Activated CD8-positive, alpha-beta T cell treated with anti-CD3 and anti-CD28 coated beads for 36 hours (primary cell): ENCODE measurements around the gene MMP23B. TPM values are rescaled to one million over a fixed set of nuclear protein-coding genes. Genes with fewer than 3 reads are reported as not detected.

Experiments
- ATAC-seq: fragments of 200-7000 bp; cut with Tn5 transposase; one replicate; pipeline ENCODE4 v1.10.0; 2021; ENCODE audit warnings: mild to moderate bottlenecking, moderate library complexity
- CTCF ChIA-PET: fragments of 350-600 bp; sonication (Branson Sonifier 250); formaldehyde crosslinking; loops from one replicate; lab custom pipeline; 2021; ENCODE audit warnings: antibody characterized with exemption; lab: Charles Lee
- POLR2A ChIA-PET: fragments of 350-600 bp; sonication (Branson Sonifier 250); formaldehyde crosslinking; loops from one replicate; lab custom pipeline; 2021; ENCODE audit warnings: antibody characterized with exemption; lab: Charles Lee
- DNase-seq: peaks from one replicate; pipeline ENCODE4 v3.0.0-alpha.2; 2020
- H3K27ac Mint-ChIP-seq: one replicate; pipeline ENCODE4 v1.8.0; 2021; ENCODE audit warnings: mild to moderate bottlenecking, mixed read lengths
- H3K27me3 Mint-ChIP-seq: one replicate; pipeline ENCODE4 v1.8.0; 2021; ENCODE audit warnings: mixed read lengths
- H3K36me3 Mint-ChIP-seq: one replicate; pipeline ENCODE4 v1.8.0; 2021; ENCODE audit warnings: low read depth, mixed read lengths
- H3K4me1 Mint-ChIP-seq: one replicate; pipeline ENCODE4 v1.8.0; 2021; ENCODE audit warnings: low read depth, mixed read lengths
- H3K4me3 Mint-ChIP-seq: one replicate; pipeline ENCODE4 v1.8.0; 2021; ENCODE audit warnings: mild to moderate bottlenecking, moderate library complexity, mixed read lengths
- H3K9me3 Mint-ChIP-seq: one replicate; pipeline ENCODE4 v1.8.0; 2021; ENCODE audit warnings: mixed read lengths
- CTCF ChIP-seq: fragments of 200-600 bp; IDR thresholded peaks from one replicate; pipeline ENCODE4 v1.8.0; 2022; ENCODE audit warnings: antibody characterized with exemption, mild to moderate bottlenecking
- intact Hi-C: fragments of 100-400 bp; cut with micrococcal nuclease; formaldehyde crosslinking; loops from one replicate; pipeline ENCODE4 v1.10.0; 2022
- total RNA-seq, 2 experiments: library from RNA; stranded (reverse); gene quantifications; one replicate each; pipeline ENCODE4 v1.2.3, GENCODE V29; 2021

Gene MMP23B
- total RNA-seq, 2 experiments from 2014 or later, result 3.3 to 4.0 TPM

GRCh38 chr1:1624443-1625403, 7.2 kb upstream of the MMP23B start:
- DNase-seq (no peak), ATAC-seq (no peak)
- no peaks in the 10 kb centered on the region for H3K27me3 Mint-ChIP-seq
- no peaks in the 10 kb centered on the region for H3K9me3 Mint-ChIP-seq
- ChIA-PET CTCF (no interaction called here), POLR2A (interaction anchor here (1.1 to 1.2 kb wide), 3 partner anchors 9 to 239 kb away, joined by 3 read pairs; partner anchors contain the start of gene MIB2)
- peaks cover 5% of the 10 kb centered on the region for H3K4me1 Mint-ChIP-seq
- H3K36me3 Mint-ChIP-seq, result no peaks in the 10 kb centered on the region
- H3K4me3 Mint-ChIP-seq, result no peak overlapping the region
- H3K27ac Mint-ChIP-seq, result no peak overlapping the region
- no peak for TF ChIP-seq CTCF
- intact Hi-C loops, result no loop called here

- POLR2A ChIA-PET, result interaction anchor here (1.2 kb wide), 2 partner anchors 10 to 12 kb away, joined by 3 read pairs; partner anchors contain the start of gene MIB2
- intact Hi-C loops, result no loop called here
- Mint-ChIP-seq H3K9me3 (no peaks in the 10 kb centered on the region), H3K27me3 (peaks cover 2% of the 10 kb centered on the region), H3K4me1 (peaks cover 10% of the 10 kb centered on the region), H3K27ac (no peak overlapping the region), H3K36me3 (peaks cover 2% of the 10 kb centered on the region), H3K4me3 (no peak overlapping the region)
- no peak for DNase-seq
- no peak for ATAC-seq
- CTCF ChIA-PET, result no interaction called here
- TF ChIP-seq CTCF, result no peak
Observed at GRCh38 chr1:1625404-1625775, 6.6 kb upstream of the MMP23B start.

- ATAC-seq (no peak), DNase-seq (no peak)
- no peaks in the 10 kb centered on the region for H3K9me3 Mint-ChIP-seq
- no peak for TF ChIP-seq CTCF
- ChIA-PET POLR2A (interaction anchor here (1.0 kb wide), 1 partner anchor 12 kb away, joined by 3 read pairs; no protein-coding TSS in a partner anchor), CTCF (no interaction called here)
- intact Hi-C loops, result no loop called here
- no peak overlapping the region for H3K27ac Mint-ChIP-seq
- H3K36me3 Mint-ChIP-seq, result peaks cover 2% of the 10 kb centered on the region
- H3K4me1 Mint-ChIP-seq, result peaks cover 10% of the 10 kb centered on the region
- no peak overlapping the region for H3K4me3 Mint-ChIP-seq
- H3K27me3 Mint-ChIP-seq, result peaks cover 2% of the 10 kb centered on the region
Observed at GRCh38 chr1:1625824-1626206, 6.2 kb upstream of the MMP23B start.

- Mint-ChIP-seq H3K4me1 (peaks cover 10% of the 10 kb centered on the region), H3K27ac (no peak overlapping the region), H3K27me3 (peaks cover 2% of the 10 kb centered on the region), H3K9me3 (no peaks in the 10 kb centered on the region), H3K4me3 (no peak overlapping the region), H3K36me3 (peaks cover 2% of the 10 kb centered on the region)
- no peak for TF ChIP-seq CTCF
- DNase-seq (no peak), ATAC-seq (no peak)
- intact Hi-C loops, result no loop called here
- ChIA-PET POLR2A (interaction anchor here (1.0 kb wide), 1 partner anchor 12 kb away, joined by 3 read pairs; no protein-coding TSS in a partner anchor), CTCF (no interaction called here)
Observed at GRCh38 chr1:1626207-1627141, 5.5 kb upstream of the MMP23B start.
